Endothelial cell of umbilical vein (primary cell): ENCODE data around the gene XRRA1. TPM values are rescaled to one million over a fixed set of nuclear protein-coding genes. Genes with fewer than 3 reads are reported as not detected.

Source experiments
- BruUV-seq: library from RNA; stranded (reverse); fragments of 400-500 nt; replicated peaks from 2 replicates; lab custom pipeline; 2021; lab: Mats Ljungman, UMichigan
- CTCF ChIA-PET: fragments of 300-600, 350-600 bp; sonication (Branson Sonifier 250); formaldehyde crosslinking; loops from one replicate; lab custom pipeline; 2021; ENCODE audit warnings: antibody characterized with exemption, inconsistent platforms; lab: Charles Lee
- POLR2A ChIA-PET: fragments of 300-600, 350-600 bp; sonication (Branson Sonifier 250); formaldehyde crosslinking; loops from one replicate; lab custom pipeline; 2021; ENCODE audit warnings: antibody characterized with exemption, inconsistent platforms; lab: Charles Lee
- DNase-seq: peaks from one replicate; pipeline ENCODE4 v3.0.0-alpha.2; 2011; ENCODE audit warnings: low read depth, low spot score
- FAIRE-seq: peaks from 2 replicates; lab custom pipeline; 2011; peaks lifted over from hg19 to GRCh38; lab: Jason Lieb, UNC
- H2AFZ ChIP-seq: 2 replicates; pipeline ENCODE4 v1.6.0; 2012; ENCODE audit warnings: low read depth, low read length, control low read depth, inconsistent platforms
- H3K27ac ChIP-seq: 2 replicates; pipeline ENCODE4 v1.5.1; 2011; ENCODE audit warnings: low read depth, mild to moderate bottlenecking, control low read depth, low read length, moderate library complexity; ENCODE audit not compliant: insufficient read depth
- H3K27me3 ChIP-seq, 2 experiments: 2 replicates each; pipeline versions ENCODE4 v1.6.0 to v1.6.1; 2011; ENCODE audit warnings: low read length in 2 of 2, mixed read lengths in 1 of 2; ENCODE audit not compliant: control insufficient read depth in 2 of 2, insufficient read depth in 2 of 2
- H3K36me3 ChIP-seq, 2 experiments: 2 replicates in 1 of 2; 3 replicates in 1 of 2; pipeline ENCODE4 v1.5.1; 2011; ENCODE audit warnings: low read length in 2 of 2, mild to moderate bottlenecking in 1 of 2, moderate library complexity in 1 of 2; ENCODE audit not compliant: control insufficient read depth in 2 of 2, insufficient read depth in 2 of 2; ENCODE audit errors: extremely low read depth in 1 of 2
- H3K4me1 ChIP-seq: 3 replicates; pipeline ENCODE4 v1.5.1; 2011; ENCODE audit warnings: mild to moderate bottlenecking, low read length; ENCODE audit not compliant: control insufficient read depth, insufficient read depth; ENCODE audit errors: extremely low read depth
- H3K4me2 ChIP-seq: 2 replicates; pipeline ENCODE4 v1.6.1; 2011; ENCODE audit warnings: low read length, control low read depth, mixed read lengths; ENCODE audit not compliant: insufficient read depth
- H3K4me3 ChIP-seq, 3 experiments: fragments of 200-600 bp in 1 of 3; sonication (generic), shearing (Covaris generic) in 1 of 3; replicated peaks in 1 of 3; 2 replicates each; pipeline ENCODE4 v1.5.1; 2011 to 2016; ENCODE audit warnings: control low read depth in 3 of 3, low read length in 3 of 3, mild to moderate bottlenecking in 2 of 3, inconsistent platforms in 1 of 3, low read depth in 1 of 3, moderate library complexity in 1 of 3; ENCODE audit not compliant: insufficient read depth in 1 of 3
- H3K79me2 ChIP-seq: 2 replicates; pipeline ENCODE4 v1.6.0; 2012; ENCODE audit warnings: low read length, inconsistent platforms; ENCODE audit not compliant: control insufficient read depth, insufficient read depth
- H3K9ac ChIP-seq: replicated peaks from 2 replicates; pipeline ENCODE3; 2011; ENCODE audit warnings: low read length, control low read depth; ENCODE audit not compliant: insufficient read depth; ENCODE audit errors: extremely low read depth
- H3K9me1 ChIP-seq: replicated peaks from 3 replicates; pipeline ENCODE4 v1.6.0; 2011; ENCODE audit warnings: mild to moderate bottlenecking, low read length; ENCODE audit not compliant: control insufficient read depth, insufficient read depth; ENCODE audit errors: extremely low read depth
- H3K9me3 ChIP-seq: replicated peaks from 2 replicates; pipeline ENCODE4 v1.5.1; 2012; ENCODE audit warnings: low read length, inconsistent platforms; ENCODE audit not compliant: control insufficient read depth, insufficient read depth
- H4K20me1 ChIP-seq: replicated peaks from 2 replicates; pipeline ENCODE3; 2011; ENCODE audit warnings: mild to moderate bottlenecking, low read length; ENCODE audit not compliant: control insufficient read depth, insufficient read depth; ENCODE audit errors: extremely low read depth
- CTCF ChIP-seq, 2 donors: IDR thresholded peaks; 1 replicate in 1 of 2; 2 replicates in 1 of 2; pipeline ENCODE4 v1.5.1; 2011; ENCODE audit warnings: low read length in 2 of 2, mild to moderate bottlenecking in 2 of 2, moderate library complexity in 2 of 2, control low read depth in 1 of 2, inconsistent platforms in 1 of 2, low read depth in 1 of 2; ENCODE audit not compliant: insufficient read depth in 1 of 2; ENCODE audit errors: extremely low read depth in 1 of 2
- EZH2 ChIP-seq: IDR thresholded peaks from 2 replicates; pipeline ENCODE4 v1.6.1; 2012; ENCODE audit warnings: borderline replicate concordance, low read depth, mild to moderate bottlenecking, moderate library complexity, low read length, inconsistent platforms; ENCODE audit not compliant: severe bottlenecking
- FOS ChIP-seq: IDR thresholded peaks from 2 replicates; pipeline ENCODE4 v1.6.1; 2011; ENCODE audit warnings: mild to moderate bottlenecking, low read length, moderate library complexity, borderline replicate concordance; ENCODE audit not compliant: insufficient read depth
- GATA2 ChIP-seq: IDR thresholded peaks from 2 replicates; pipeline ENCODE4 v1.7.0; 2011; ENCODE audit warnings: low read depth, mild to moderate bottlenecking, moderate library complexity, mixed read lengths, low read length; ENCODE audit not compliant: insufficient read length, insufficient read depth
- JUN ChIP-seq: IDR thresholded peaks from 2 replicates; pipeline ENCODE4 v1.6.1; 2011; ENCODE audit warnings: borderline replicate concordance, low read depth; ENCODE audit not compliant: insufficient read length, insufficient read depth
- MAX ChIP-seq: IDR thresholded peaks from 2 replicates; pipeline ENCODE4 v1.6.1; 2011; ENCODE audit not compliant: insufficient read depth, insufficient read length
- MYC ChIP-seq: IDR thresholded peaks from one replicate; pipeline ENCODE4 v1.6.1; 2011; ENCODE audit warnings: mild to moderate bottlenecking, low read depth, low read length
- POLR2A ChIP-seq: IDR thresholded peaks from 2 replicates; pipeline ENCODE4 v1.6.1; 2012; ENCODE audit warnings: low read depth, mild to moderate bottlenecking, control low read depth, low read length
- POLR2AphosphoS5 ChIP-seq: IDR thresholded peaks from 2 replicates; pipeline ENCODE4 v1.6.1; 2012; ENCODE audit warnings: low read depth, mild to moderate bottlenecking, control low read depth, low read length, moderate library complexity; ENCODE audit not compliant: insufficient read depth
- dilution Hi-C: fragments of 300-500 bp; cut with MboI; formaldehyde crosslinking; loops from one replicate; pipeline ENCODE4 v1.15.0; 2019; ENCODE audit warnings: low sequenced_read_pairs; ENCODE audit not compliant: extremely low pct_ligation_motif_present
- intact Hi-C: fragments of 100-400 bp; cut with micrococcal nuclease; formaldehyde crosslinking; loops from one replicate; pipeline ENCODE4 v1.10.0; 2022
- polyA plus RNA-seq, 4 experiments: library from polyadenylated mRNA; depleted of rRNA in 3 of 4; stranded (reverse) in 3 of 4; unstranded in 1 of 4; fragments of >200 nt; gene quantifications; 2 replicates each; pipeline versions ENCODE4 v1.2.1 to v1.2.3, GENCODE V29; 2011 to 2012; ENCODE audit warnings: missing spikeins in 1 of 4
- total RNA-seq: library from RNA; stranded (reverse); gene quantifications from 2 replicates; pipeline ENCODE4 v1.2.3, GENCODE V29; 2021

Gene XRRA1
- total and polyA plus RNA-seq, 2 donors (not counting 3 experiments of a cell fraction or from before 2014, with no cell fraction given): 8.6 to 11.2 TPM

GRCh38 chr11:74925281-74925680 lies 23.6 kb downstream of the XRRA1 start:
- CTCF ChIA-PET: interaction anchor here (0.6 to 3.5 kb wide), 8 partner anchors 17 to 323 kb away, joined by 3 to 14 read pairs (median 4); no protein-coding TSS in a partner anchor
- Histone ChIP-seq H3K27ac (no peak overlapping the region), H3K9me3 (no peaks in the 10 kb centered on the region), H3K36me3 (peaks cover 0 to 2% of the 10 kb centered on the region in 2 experiments), H3K4me2 (no peak overlapping the region), H3K9ac (no peak overlapping the region), H3K4me3 (no peak overlapping the region), H3K27me3 (no peaks in the 10 kb centered on the region), H3K4me1 (peaks cover 11% of the 10 kb centered on the region), H3K9me1 (no peaks in the 10 kb centered on the region), H3K79me2 (no peaks in the 10 kb centered on the region), H4K20me1 (no peaks in the 10 kb centered on the region), H2AFZ (no peak overlapping the region)
- POLR2A ChIA-PET: no interaction called here
- dilution Hi-C loops (no loop called here), intact Hi-C loops (no loop called here)
- no TSS peak for BruUV-seq
- DNase-seq (no peak), FAIRE-seq (no peak)
- TF ChIP-seq JUN (no peak), EZH2 (no peak), MYC (no peak), MAX (no peak), POLR2A (no peak), FOS (no peak)

- no peak overlapping the region for H3K4me2 ChIP-seq
- H3K27ac ChIP-seq: no peak overlapping the region
- dilution Hi-C loops: loop anchor here (25.0 kb wide), 1 partner anchor 89 kb away; no protein-coding TSS in a partner anchor
- H3K9me3 ChIP-seq: no peaks in the 10 kb centered on the region
- H3K36me3 ChIP-seq: peaks cover 0 to 2% of the 10 kb centered on the region in 2 experiments
- H3K9me1 ChIP-seq: no peaks in the 10 kb centered on the region
- no peaks in the 10 kb centered on the region for H3K4me1 ChIP-seq
- H3K27me3 ChIP-seq: no peaks in the 10 kb centered on the region
- H3K4me3 ChIP-seq: no peak overlapping the region
- ChIA-PET CTCF (interaction anchor here (1.0 to 2.1 kb wide), 4 partner anchors 10 to 326 kb away, joined by 4 to 5 read pairs (median 4); no protein-coding TSS in a partner anchor), POLR2A (no interaction called here)
- no peak overlapping the region for H3K9ac ChIP-seq
- FAIRE-seq (no peak), DNase-seq (no peak)
- no peak overlapping the region for H2AFZ ChIP-seq
- H4K20me1 ChIP-seq: no peaks in the 10 kb centered on the region
- H3K79me2 ChIP-seq: no peaks in the 10 kb centered on the region
- intact Hi-C loops: no loop called here
- no peak for TF ChIP-seq JUN
- TF ChIP-seq MAX: no peak
- TF ChIP-seq EZH2: no peak
- TF ChIP-seq POLR2AphosphoS5: no peak
- TF ChIP-seq GATA2: no peak
- TF ChIP-seq CTCF (IDR thresholded peaks at IDR 0.05; ENCODE audit: extremely low read depth in 1 of 2, insufficient read depth in 1 of 2, low read depth in 1 of 2, low read length in 2 of 2): no peak
- no peak for TF ChIP-seq FOS
- no peak for TF ChIP-seq MYC
- no peak for TF ChIP-seq POLR2A
- BruUV-seq: no TSS peak
Observed at GRCh38 chr11:74923125-74923524, 25.8 kb downstream of the XRRA1 start.
